KBM-7 (cell line): ENCODE measurements around the gene HOXA10.
A peak's percentile ranks its signal among the peaks of the same experiment; 100 is the strongest.

Source experiments
- DNase-seq: peaks from one replicate; pipeline ENCODE4 v3.0.0-alpha.2; 2015
- in situ Hi-C: fragments of 300-500 bp; cut with MboI; formaldehyde crosslinking; loops from 2 replicates; pipeline ENCODE4 v1.14.3; 2020; ENCODE audit warnings: low sequenced_read_pairs, low pct_unique_long_range_greater_than_20kb, mixed read lengths

HOXA10 gene

DNA sequence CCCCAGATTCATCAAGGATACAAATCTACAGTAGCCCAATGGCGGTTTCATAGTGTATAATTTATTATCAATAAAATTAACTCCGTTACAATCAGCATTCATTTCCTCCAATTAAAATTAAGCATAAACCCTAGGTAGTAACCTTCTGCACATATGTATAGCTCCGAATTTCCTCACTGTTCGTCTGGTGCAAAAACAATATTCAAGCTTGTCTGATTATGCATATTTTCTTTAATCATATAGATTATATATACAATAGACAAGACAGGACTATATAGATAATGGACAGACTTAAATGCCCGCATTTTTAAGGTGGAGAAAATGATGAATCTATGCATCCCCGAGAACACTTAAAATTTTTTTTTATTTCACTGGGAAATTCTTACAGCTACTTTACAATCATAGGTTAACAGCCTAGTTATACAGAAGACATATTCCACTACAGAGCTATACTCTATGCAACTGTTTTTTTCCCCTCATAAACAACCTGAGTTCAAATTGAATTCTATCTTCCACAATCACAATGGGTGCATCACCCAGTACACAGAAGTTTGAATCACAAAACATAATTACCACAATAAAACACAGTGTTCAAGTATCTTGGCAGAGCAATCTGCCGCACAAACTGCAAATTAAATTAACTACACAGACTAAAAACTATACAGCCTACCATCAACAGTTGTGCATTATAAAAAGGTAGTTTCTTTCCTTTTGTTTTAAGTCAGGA, 11.4 kb downstream of the HOXA10 start:
- in situ Hi-C loops: loop anchor here (25.0 kb wide), 1 partner anchor 1300 kb away; no protein-coding TSS in a partner anchor
- DNase-seq: peak; percentile 15

- peak; percentile 61 for DNase-seq
- in situ Hi-C loops: loop anchor here (25.0 kb wide), 1 partner anchor 1300 kb away; no protein-coding TSS in a partner anchor
Measured at GRCh38 chr7:27161721-27162560, 12.2 kb downstream of the HOXA10 start.

DNA sequence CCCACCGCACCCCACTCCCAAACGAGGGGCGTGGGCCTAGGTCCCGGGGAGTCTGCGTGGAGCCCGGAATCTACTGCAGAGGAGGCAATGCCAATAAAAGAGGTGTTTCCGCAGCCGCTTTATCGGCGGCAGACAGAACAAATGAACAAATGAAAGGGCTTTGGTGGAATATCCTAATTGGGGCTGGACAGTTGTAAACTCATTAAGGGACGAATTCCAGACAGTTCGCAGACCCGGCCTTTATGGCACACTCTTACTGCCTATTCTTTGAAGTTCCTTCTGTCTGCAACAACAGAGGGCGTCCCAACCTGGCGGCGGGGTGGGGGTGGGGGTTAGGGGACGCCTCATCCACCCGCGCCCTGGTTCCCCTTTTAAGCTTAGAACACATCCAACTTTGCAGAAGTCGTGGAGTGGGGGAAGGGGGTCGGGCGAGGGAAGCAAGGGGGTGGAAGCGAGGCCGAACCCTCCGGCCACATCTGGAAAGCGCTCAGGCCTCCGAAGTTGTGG, 12.9 kb downstream of the HOXA10 start:
- DNase-seq: peak; percentile 85
- in situ Hi-C loops: loop anchor here (25.0 kb wide), 1 partner anchor 1299 kb away; no protein-coding TSS in a partner anchor

DNA sequence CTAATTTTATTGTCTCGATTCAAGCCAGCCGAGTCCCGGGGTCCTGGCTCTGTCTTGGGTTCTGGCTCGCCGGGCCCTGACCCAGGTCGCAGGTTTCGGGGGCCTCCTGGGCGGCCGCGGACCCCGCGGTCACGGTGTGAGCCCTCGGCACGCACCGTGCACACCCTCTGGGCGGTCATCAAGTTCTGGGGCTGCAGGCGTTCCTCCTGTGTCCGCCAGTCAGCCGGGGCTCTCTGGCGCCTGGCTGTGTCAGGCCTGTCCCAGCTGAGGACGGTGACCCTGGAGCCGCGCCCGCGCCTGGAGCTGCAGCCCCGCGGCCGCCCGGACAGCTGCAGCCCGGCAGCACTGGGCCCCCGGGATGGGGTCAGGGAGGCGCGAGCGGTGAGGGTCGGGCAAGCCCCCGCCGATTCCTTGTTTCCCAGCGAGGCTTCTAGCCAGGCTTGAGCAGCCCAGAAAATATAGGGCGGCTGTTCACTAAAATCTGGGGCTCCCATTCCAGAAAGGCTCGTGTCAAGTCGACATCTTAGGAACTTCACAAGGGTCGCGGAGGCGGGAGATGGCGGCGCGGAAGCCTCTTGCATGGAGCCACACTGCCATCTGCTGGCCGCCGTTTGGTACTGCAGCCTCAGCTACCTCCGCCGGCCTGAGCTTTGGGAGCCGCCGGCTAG, 13.4 kb downstream of the HOXA10 start:
- in situ Hi-C loops: loop anchor here (25.0 kb wide), 1 partner anchor 1298 kb away; no protein-coding TSS in a partner anchor
- peak; percentile 94 for DNase-seq

GRCh38 chr7:27160145-27160545, 14.0 kb downstream of the HOXA10 start:
- peak; percentile 60 for DNase-seq
- in situ Hi-C loops: loop anchor here (25.0 kb wide), 1 partner anchor 1298 kb away; no protein-coding TSS in a partner anchor

DNA sequence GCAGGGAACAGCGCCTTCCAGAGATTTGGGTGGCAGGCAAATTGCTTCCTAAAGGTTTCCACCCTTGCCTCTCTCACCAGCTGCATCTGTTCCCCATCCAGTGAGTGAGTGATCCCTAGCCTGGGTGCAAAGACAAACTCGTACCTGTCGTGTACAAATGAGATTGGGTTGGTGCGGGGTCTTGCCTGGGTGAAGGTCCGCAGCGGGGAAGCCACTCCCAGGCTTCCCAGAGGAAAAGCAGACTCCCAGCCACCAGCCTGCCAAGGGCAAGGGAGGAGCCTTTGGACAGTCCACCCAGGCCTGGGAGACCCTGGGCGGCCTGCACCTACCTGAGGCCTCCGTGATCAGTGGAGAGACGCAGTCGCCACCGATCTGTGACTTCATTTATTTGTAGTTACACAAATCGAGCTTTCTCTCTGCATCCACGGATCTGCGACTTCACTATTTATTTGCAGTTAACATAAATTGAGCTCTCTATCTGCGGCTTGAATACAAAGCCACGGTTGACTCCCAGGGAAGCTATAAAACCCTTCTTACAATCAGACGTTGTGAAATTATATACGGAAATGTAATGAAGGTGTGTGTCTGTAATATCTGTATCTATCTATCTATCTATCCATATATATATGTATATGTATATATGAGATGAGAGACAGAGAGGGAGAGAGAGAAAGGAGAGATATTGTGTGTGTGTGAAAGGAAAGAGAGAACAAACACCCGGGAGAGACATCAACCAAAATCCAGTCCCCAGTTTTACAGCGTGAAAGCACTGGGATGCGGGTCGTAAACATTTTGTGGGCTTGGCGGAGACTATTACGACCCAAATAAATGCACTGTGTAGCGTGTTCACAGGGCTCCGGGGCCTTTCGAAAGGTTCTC, 14.6 kb downstream of the HOXA10 start:
- in situ Hi-C loops: loop anchor here (10.0 to 25.0 kb wide), 2 partner anchors 305 to 1297 kb away; no protein-coding TSS in a partner anchor
- peak; percentile 65 for DNase-seq

- peak; percentile 42 for DNase-seq
- in situ Hi-C loops: loop anchor here (10.0 to 25.0 kb wide), 2 partner anchors 304 to 1296 kb away; no protein-coding TSS in a partner anchor
Measured at GRCh38 chr7:27158436-27159265, 15.5 kb downstream of the HOXA10 start.

- DNase-seq: peak; percentile 60
- in situ Hi-C loops: loop anchor here (10.0 to 25.0 kb wide), 2 partner anchors 303 to 1296 kb away; no protein-coding TSS in a partner anchor
Measured at GRCh38 chr7:27157702-27158431, 16.3 kb downstream of the HOXA10 start.

- peak; percentile 40 for DNase-seq
- in situ Hi-C loops: loop anchor here (10.0 to 25.0 kb wide), 2 partner anchors 302 to 1295 kb away; no protein-coding TSS in a partner anchor
Measured at GRCh38 chr7:27156916-27157701, 17.0 kb downstream of the HOXA10 start.

GRCh38 chr7:27156508-27156898, 17.6 kb downstream of the HOXA10 start, which contains the start of gene HOXA7:
HOXA7 (minus strand) TSS chr7:27156675; CDS start chr7:27156545, 130 bp downstream.
- DNase-seq: peak; percentile 76
- in situ Hi-C loops: loop anchor here (10.0 to 25.0 kb wide), 2 partner anchors 302 to 1294 kb away; no protein-coding TSS in a partner anchor

- DNase-seq: peak; percentile 74
- in situ Hi-C loops: loop anchor here (10.0 to 25.0 kb wide), 2 partner anchors 301 to 1294 kb away; no protein-coding TSS in a partner anchor
Measured at GRCh38 chr7:27155816-27156507, 18.2 kb downstream of the HOXA10 start.

DNA sequence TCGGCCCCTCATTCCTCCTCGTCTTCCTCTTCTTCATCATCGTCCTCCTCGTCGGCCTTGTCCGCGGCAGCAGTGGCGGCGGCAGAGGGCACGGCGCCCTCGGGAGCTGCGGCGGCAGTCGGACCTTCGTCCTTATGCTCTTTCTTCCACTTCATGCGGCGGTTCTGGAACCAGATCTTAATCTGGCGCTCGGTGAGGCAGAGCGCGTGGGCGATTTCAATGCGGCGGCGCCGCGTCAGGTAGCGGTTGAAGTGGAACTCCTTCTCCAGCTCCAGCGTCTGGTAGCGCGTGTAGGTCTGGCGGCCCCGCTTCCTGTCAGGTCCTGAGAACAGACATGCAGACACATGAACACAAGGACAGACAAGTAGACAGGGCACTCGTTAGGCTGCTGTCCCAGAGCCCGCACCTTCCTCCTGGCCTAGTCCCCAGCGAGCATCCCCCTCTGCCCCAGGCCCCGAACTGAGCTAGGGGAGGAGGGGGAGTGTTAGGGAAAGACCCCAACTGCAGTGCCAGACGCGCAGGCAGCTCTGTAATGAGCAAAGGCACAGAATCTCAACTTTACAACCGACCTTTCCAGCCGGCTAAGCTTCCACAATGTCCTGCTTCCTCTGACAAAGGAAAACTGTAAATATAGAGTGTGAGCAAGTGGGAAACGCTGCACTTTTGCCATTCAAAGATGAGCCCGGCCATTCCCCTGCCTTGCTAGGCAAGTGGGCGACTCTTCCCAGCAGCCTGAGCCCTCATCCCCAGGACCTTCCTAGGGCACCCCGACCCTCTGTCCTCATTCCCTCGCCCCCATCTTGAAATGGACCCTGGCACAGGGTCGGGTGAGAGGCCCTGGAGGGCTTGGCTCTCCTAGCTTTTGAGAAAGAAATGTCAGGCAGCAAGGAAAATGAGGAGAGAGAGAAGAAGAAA, 19.0 kb downstream of the HOXA10 start:
- peak; percentile 76 for DNase-seq
- in situ Hi-C loops: loop anchor here (10.0 to 25.0 kb wide), 2 partner anchors 300 to 1293 kb away; no protein-coding TSS in a partner anchor

DNA sequence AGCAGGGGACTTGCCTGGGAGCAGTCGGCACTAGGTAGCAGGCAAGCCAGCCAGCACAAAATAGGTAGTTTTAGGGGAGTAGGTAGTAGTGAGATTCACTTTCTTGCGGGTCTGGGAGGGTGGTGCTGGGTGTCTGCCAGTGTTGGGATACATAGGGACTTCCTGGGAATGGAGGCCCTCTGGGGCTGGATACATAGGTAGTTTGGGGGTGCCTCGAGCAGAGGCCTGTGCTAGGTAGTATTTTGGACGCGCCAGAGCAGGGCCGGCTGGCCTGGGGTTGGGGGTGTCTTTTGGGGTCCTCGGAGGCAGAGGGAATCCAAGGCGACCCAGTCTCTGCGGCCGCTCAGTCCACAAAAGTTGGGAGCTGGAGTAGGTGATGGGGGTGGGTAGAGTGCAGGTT, 19.8 kb downstream of the HOXA10 start:
- DNase-seq: no peak
- in situ Hi-C loops: loop anchor here (10.0 to 25.0 kb wide), 2 partner anchors 300 to 1292 kb away; no protein-coding TSS in a partner anchor

DNA sequence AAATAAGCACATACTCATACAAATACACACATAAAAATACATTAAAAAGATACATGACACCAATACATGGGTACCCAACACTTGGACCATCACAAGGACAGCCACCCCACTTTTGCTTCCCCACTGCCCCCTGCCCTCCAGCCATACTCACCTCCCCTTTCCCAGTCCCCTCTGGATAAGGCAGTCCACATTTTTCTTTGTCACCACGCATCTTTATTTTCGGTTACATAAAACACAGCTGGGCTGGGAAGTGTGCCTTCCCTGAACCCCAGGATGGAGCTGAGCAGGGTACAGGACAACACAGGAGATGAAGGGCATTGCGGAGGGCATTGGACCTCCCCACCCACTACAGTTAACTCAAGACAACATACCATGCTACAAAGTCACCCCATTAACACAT, 20.6 kb downstream of the HOXA10 start:
- in situ Hi-C loops: loop anchor here (10.0 to 25.0 kb wide), 2 partner anchors 299 to 1291 kb away; no protein-coding TSS in a partner anchor
- no peak for DNase-seq
